HG02840 (cell line): ENCODE results near the gene CHRNB1.
"Not testable (repeated sequence)": the region's sequence is repeated elsewhere in the genome, so short reads cannot be mapped to it uniquely, and the experiment has no call there.

ENCODE experiments used
- ATAC-seq: cut with Tn5 transposase; IDR thresholded peaks from one replicate; pipeline ENCODE4 v1.9.1; 2021; ENCODE audit warnings: mild to moderate bottlenecking, moderate library complexity, moderate number of reproducible peaks; ENCODE audit not compliant: unreplicated experiment, low FRiP score

CHRNB1 gene

DNA sequence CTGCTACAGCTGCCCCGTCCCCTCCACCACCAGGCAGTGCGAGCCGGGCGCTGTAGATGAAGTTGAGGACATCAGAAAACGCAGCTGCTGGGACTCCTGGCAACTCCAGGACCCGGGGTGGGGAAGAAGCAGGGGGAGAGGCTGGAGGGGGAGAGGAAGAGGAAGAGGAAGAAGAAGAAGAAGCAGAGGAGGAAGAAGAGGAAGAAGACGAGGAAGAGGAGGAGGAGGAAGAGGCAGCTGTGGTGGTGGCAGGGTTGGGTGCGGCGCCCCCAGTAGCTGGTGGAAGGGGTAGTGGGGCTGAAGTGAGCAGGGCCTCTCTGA lies 21.4 kb downstream of the CHRNB1 start:
- no peak for ATAC-seq

DNA sequence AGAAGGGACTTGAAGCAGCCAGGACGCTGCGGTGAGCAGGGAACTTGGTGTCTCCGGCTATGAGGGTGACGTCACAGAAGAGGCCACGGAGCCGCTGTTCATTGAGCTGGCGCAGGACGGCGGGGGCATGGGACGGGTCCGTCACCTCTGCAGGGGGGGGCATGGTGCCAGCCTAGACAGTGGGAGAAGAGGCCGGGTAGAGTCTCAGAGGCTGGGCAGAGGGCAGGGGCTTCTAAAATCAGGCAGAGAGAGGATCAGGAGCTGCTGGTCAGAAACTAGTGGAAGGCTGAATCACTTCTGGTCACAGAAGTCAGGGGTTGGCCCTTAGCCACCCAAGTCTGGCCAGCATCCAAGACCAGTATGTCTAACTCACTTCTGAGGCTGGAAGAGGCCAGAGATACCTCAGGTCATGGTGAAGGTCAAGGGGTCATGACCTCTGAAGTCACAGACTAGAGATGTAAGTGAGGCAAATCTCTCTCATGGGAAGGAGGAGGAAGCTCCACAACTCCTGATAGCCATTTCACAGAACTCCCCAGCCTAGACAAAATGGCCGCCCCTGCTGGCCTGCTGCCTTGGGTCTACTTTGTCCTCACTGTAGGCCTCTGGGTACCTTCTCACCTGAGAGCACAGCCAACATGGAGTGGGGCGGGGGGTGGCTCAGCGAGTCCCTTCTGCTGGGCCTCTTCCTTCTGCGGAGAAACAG lies 21.9 kb downstream of the CHRNB1 start:
- ATAC-seq, result no peak

DNA sequence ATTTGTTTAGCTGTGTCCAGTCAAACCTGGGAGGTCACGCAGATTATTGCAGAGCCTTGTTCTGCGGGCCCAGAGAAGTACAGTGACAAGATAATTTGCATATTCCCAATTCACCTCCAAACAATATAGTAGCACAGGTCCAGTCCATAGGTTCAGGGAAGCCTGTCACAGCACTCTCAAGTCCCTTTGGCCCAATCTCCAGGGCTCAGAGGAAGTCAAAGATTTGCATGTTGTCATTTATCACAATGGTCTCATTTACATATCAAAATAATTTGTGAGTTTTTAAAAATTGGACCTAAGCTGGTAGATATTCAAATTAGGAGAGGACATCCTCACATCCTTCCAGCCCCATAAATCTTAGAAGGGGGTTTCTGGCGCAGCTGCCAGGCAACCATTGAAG lies 22.6 kb downstream of the CHRNB1 start:
- ATAC-seq, result no peak

DNA sequence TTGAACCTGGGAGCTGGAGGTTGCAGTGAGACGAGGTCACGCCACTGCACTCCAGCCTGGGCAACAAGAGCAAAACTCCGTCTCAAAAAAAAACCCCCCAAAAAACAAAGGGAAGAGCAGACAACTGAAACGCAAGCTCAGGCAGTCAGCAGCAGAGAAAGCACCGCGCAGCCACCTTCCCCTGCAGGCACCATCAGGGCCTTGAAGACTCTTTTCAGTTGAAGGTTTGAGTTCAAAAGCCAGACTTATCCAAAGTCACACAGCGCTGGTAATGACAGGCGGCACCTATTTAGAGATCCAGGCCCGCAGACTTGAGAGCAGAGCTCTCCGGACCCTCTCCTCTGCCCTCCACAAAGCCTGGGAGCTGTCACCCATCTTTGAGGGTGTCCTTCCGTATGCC lies 23.4 kb downstream of the CHRNB1 start:
- ATAC-seq, result no peak

DNA sequence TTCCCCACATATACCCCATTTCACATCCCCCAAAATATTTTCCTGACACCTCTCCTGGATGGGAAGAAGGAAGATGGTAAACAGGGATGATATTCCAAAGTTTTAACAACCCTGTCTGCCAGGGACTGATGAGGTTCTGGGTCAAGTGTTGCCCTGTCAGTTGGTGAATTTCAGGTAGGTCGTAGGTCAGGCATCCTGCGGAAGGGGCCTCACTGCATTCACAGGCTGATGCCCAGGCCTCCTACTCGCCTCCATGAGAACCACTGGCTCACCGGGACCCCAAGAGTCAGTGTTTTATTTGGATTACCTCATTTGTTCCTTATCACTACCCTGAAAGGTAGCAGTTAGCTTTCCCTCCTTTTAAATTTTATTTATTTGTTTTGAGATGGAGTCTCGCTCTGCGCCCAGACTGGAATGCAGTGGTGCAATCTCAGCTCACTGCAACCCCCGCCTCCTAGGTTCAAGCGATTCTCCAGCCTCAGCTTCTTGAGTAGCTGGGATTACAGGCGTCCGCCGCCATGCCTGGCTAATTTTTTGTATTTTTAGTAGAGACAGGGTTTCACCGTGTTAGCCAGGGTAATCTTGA lies 24.0 kb downstream of the CHRNB1 start:
- no peak for ATAC-seq

DNA sequence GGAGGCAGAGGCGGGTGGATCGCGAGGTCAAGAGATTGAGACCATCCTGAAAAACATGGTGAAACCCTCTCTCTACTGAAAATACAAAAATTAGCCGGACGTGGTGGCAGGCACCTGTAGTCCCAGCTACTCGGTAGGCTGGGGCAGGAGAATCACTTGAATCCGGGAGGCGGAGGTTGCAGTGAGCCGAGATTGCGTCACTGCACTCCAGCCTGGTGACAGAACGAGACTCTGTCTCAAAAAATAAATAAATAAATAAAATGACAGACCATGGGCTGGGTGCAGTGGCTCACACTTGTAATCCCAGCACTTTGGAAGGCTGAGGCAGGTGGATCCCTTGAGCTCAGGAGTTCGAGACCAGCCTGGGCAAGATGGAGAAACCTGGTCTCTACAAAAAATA lies 25.0 kb downstream of the CHRNB1 start:
- ATAC-seq, result not testable (repeated sequence)

DNA sequence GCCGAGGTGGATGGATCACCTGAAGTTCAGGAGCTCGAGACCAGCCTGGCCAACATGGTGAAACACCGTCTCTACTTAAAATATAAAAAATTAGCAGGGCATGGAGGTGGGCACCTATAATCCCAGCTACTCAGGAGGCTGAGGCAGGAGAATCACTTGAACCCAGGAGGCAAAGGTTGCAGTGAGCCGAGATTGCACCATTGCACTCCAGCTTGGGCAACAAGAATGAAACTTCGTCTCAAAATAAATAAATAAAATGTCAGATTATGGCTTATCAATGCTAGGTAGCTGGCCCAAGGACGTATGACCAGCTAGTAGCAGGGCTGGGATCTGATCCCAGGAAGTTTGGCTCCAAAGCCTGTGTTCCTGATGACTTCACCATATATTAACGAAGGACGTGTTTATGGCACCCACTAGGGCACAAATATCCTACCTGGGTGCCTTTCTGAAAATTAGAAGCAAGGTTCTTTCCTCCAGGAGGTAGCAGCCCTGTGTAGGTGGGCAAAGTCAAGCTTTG lies 25.7 kb downstream of the CHRNB1 start:
- not testable (repeated sequence) for ATAC-seq

DNA sequence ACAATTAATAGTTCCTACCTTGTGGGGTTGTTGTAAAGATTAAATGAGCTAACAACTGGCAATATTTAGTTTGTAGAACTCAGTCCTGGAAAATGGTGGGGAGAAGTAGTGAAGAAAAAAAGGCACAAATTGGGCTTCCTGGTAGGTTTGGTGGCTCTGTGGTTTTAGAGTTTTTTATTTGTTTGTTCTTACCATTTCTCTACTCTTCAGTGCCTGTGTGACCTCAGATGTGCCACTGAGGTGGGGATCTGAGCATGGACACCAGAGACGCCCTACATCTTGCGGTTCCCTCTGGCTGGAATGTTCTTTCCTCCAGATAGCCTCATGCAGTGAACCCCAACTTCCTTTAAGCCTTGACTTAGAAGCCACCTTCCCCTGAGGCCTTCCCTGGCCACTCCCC lies 26.9 kb downstream of the CHRNB1 start:
- ATAC-seq, result no peak

DNA sequence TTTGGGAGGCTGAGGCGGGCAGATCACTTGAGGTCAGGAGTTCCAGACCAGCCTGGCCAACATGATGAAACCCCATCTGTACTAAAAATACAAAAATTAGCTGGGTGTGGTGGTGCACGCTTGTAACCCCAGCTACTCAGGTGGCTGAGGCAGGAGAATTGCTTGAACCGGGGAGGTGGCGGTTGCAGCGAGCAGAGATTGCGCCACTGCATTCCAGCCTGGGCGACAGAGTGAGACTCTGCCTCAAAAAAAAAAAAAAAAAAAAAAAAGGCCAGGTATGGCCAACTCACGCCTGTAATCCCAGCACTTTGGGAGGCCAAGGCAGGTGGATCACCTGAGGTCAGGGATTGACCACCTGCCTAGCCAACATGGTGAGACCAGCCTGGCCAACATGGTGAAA lies 29.9 kb downstream of the CHRNB1 start:
- not testable (repeated sequence) for ATAC-seq

DNA sequence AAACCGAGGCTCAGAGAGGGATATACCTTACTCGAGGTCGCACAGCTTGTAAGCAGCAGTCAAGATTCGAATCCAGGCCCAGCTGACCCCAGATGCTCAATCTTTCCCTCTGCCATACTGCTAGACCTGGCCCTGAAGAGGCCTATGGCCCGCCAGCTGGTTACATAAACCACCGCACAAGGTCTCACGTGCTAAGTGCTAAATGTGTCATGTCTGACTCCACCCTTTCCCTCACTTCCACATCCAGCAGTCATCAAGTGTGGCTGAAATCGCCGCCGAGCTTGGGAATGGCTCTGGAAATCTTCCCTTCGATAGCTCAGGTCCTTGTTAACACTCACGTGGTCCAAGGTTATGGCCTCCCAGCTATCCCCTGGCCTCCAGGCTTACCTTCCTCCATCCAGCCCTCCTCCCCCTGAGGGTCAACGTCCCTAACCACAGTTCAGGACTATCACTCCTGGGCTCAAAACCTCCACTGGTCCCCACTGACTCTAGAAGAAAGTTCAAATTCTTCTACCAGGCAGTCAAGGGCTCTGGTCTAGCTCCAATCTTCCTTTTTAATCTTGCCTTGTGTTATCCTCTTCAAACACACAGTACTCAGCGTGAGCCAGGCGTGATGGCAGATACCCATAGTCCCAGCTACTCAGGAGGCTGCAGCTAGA lies 31.0 kb downstream of the CHRNB1 start:
- ATAC-seq, result no peak

DNA sequence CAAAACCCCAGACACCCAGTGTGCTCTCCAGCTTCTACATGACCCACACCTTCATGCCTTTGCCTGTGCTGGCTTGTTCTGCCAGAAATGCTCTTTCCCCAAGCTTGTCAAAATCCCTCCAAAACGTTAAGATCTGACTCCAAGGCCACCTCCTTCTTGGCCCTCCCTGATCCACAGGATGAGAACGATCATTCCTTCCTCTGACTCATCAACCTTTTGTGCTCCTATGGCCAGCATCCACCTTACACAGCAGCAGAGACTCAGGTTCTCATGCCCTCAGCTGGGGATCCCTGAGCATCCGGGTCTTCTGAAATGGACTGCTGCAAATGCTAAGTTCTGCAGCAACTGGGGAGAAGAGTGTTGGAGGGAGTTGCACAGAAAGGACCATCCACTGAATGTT lies 31.6 kb downstream of the CHRNB1 start:
- no peak for ATAC-seq

DNA sequence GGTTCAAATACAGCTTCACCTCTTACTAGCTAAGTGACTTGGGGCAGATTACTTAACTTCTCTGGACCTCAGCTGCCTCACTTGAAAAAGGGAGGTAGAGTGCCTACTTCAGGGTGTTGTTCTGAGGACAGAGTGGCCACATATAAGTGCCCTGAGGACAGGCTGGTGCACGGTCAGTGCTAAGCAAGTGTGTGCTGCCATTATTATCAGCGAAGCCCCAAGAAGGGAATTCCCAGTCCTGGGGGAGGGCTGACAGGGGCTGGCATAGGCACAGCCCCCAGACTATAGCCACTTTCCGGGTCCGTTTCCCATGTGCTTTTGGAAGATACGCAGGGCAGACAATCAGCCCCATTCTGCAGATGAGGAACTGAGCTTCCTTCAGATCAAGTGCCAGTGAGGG lies 32.1 kb downstream of the CHRNB1 start:
- ATAC-seq, result no peak

DNA sequence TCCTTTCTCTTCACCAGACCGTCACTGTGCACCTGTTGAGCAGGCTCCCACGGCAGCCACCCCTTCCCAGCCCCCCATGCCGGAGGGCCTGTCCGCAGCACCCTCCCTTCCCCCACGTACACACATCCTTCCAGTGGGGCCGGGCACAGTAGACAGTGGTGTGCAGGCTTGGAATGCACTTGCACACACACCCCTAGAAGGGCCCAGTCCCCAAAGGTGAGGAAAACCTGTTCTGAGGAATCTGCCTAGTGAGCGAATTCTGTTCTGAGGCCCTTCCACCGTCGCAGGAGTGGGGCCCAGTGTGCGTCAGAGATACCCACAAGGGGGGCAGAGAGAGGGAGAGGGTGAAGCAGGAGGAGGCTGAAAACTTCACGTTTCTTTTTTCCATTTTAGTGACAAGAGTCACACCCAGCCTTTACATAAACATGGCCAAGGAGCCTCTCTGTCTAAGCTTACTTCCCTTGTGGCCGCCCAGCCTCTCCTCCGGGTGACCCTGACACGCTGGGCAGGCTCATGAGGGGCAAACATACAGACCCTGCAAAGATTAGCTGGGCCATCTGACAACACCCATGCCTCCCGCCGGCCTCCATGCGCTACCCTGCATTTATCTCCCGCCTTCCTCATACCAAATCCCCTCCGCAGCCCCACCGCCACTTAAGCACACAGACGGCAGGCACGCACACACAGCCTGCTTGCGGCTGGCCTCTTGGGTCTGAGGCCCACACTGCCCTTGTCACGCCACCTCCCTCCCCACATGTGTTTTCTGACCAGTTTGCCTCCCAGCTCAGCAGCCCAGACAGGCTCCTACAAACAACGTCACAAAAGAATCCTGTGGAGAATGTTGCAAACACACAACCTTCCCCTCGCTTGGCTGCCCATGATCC lies 32.8 kb downstream of the CHRNB1 start:
- no peak for ATAC-seq

DNA sequence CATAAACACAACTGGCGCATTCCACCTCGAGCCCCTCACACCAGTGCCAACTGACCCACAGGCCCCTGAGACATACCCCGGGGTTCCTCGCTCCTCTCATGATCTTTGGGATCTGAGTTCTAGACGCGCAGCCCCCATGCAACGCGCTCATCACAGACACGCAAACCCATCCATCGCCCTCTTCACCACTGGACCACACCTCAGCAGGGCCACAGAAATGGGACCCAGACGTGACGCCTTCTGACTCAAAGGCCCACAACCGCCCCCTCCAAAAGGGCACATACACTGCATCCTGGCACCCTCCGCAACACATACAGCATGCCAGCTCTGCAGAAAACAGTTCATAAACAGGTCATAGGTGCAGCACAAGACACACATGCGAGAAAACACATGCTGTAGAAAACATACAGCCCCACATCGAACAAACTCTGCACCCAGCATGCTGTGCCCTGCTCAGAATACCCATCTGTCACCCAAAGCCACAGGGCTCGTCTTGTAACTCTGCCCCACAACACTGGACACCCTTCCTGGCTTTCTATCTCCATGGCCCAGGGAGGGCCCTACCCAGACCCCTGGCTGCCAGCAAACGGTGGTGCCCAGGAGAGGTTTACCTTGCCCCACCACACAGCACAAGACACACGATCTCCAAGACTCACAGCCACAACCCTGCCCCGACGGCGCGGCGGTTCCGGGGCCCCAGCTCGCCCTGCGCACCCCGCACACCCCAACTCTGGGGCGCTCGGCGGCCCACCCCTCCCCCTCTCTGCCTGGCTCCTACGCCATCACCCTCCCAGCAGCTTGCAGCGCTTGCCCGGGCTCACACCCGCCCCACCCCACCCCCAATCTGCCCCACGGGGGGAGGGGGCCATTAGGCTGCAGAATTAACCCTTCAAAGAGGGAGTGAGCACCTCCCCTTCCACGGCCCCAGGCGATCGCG lies 33.7 kb downstream of the CHRNB1 start:
- no peak for ATAC-seq

DNA sequence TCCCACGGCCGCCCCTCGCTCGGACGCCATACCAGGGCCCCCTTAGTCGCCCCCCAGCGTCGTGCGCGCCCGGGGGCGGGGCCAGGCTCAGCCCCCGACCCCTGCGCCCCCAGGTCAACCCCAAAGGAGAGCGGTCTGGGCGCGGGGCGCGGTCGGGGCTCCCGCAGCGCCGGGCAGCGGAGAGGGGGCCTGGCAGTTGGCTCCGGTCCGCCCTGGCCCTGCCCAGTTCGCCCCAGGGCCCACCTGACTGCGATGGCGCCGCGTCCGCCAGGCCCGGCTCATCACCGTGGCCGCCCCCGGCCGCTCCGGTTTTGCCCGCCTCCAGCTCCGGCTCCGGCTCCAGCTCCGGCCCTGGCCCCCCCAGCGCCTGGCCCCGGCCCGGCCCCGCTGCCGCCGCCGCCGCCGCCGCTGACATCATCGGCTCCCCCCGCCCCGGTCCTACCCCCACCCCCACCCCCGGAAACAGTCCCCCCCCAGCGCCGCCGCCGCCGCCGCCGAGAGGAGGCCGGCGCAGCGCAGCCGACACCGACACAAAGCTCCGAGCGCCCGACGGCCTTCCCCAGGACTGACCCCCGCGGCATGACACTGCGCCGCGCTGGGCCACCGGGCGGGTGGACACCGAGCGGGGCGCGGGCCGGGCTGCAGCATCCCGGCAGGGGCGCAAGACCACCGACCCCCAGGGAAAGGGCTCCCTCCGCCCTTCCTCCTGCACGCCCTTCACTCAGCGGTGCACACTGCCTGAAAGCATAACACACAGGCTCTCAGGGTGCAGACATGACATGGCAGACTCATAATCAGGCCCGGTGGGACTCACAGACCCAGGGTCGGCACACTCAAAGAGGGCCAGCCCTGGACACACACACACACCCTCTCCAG lies 34.6 kb downstream of the CHRNB1 start, which contains the start of gene ZBTB4:
TSS of gene ZBTB4 (minus strand) at position 419 of the 876 bp plus-strand sequence. CDS start 12,830 bp downstream, outside the sequence.
- no peak for ATAC-seq

DNA sequence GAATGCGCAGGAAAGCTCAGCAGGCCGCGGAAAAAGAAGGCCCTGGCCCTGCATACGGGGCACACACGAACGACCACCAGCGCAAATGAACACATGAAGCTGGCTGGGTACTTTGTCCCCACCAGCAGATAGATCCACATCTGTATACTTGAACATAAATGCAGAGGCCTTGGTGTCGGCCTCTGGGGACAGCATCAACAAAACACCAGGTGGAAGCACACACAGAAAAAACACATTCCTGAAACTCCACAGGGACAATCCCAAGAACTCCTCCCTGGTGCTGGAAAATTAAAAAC lies 35.2 kb downstream of the CHRNB1 start:
- no peak for ATAC-seq

DNA sequence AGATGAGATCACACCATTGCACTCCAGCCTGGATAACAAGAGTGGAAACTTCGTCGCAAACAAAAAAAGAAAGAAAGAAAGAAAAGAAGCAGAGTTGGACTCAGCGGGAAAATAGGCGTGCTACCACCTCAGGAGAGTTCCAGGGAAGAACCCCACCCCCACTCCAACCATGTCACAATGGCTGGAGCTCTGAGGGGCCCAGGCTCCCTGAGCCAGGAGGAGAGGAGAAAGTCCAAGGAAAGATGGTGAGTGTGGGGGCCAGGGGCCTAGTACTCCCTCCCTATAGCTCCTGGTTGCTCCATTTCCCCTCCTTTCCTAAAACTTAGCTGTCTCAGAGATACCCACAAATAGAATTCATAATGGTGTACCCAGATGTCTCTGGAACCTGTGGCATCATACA lies 36.4 kb downstream of the CHRNB1 start, which contains the start of gene SLC35G6:
TSS of gene SLC35G6 (plus strand) at position 172 of the 400 bp plus-strand sequence. CDS start at position 243, 71 bp downstream.
- not testable (repeated sequence) for ATAC-seq

DNA sequence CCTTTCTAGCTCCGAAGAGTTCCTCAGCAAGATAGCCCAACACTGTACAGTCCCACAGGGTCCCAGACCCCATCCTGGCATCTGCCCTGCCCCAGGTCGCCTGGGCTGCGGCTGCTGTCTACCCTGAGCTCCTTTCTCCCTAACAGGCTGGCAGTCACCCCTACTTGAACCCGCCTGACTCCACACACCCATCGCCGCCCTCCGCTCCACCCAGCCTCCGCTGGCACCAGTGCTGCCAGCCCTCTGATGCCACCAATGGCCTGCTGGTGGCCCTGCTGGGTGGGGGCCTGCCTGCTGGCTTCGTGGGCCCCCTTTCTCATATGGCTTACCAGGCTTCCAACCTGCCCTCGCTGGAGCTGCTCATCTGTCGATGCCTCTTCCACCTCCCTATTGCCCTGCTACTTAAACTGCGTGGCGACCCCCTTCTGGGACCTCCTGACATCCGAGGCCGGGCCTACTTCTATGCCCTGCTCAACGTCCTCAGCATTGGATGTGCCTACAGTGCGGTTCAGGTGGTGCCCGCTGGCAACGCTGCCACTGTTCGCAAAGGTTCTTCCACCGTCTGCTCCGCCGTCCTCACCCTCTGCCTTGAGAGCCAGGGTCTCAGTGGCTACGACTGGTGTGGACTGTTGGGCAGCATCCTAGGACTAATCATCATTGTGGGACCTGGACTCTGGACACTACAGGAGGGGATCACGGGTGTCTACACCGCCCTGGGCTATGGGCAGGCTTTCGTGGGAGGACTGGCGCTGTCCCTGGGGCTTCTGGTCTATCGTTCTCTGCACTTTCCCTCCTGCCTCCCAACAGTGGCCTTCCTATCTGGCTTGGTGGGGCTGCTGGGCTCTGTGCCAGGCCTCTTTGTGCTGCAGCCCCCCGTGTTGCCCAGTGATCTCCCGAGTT lies 37.2 kb downstream of the CHRNB1 start:
- not testable (repeated sequence) for ATAC-seq
